Tibial artery (tissue), 4 donors: ENCODE results near the gene FZR1.

Source experiments
- DNase-seq, 2 donors: peaks; one replicate each; pipeline ENCODE4 v3.0.0-alpha.2; 2019
- H3K27ac ChIP-seq, 2 donors: fragments of 200-600 bp; sonication (generic) in 1 of 2; 1 replicate in 1 of 2; 2 replicates in 1 of 2; pipeline ENCODE4 v1.5.1; 2018 to 2019; ENCODE audit warnings: mild to moderate bottlenecking in 1 of 2
- H3K27me3 ChIP-seq, 2 donors: fragments of 200-600 bp; sonication (generic) in 1 of 2; one replicate each; pipeline versions ENCODE4 v1.5.1 to v1.6.0; 2016 to 2019
- H3K36me3 ChIP-seq, 3 donors: fragments of 200-600 bp; sonication (generic) in 2 of 3; one replicate each; pipeline ENCODE4 v1.5.1; 2016 to 2019; ENCODE audit warnings: mild to moderate bottlenecking in 2 of 3
- H3K4me1 ChIP-seq, 4 donors: fragments of 200-600 bp; sonication (generic) in 2 of 4; 1 replicate in 3 of 4; 2 replicates in 1 of 4; pipeline ENCODE4 v1.5.1; 2016 to 2019
- H3K4me3 ChIP-seq, 2 donors: fragments of 200-600 bp; sonication (generic) in 1 of 2; 1 replicate in 1 of 2; 2 replicates in 1 of 2; pipeline ENCODE4 v1.5.1; 2018 to 2019; ENCODE audit warnings: mild to moderate bottlenecking in 2 of 2
- H3K9me3 ChIP-seq, 3 donors: fragments of 200-600 bp; sonication (generic) in 1 of 3; one replicate each; pipeline ENCODE4 v1.5.1; 2016 to 2019
- intact Hi-C: fragments of 100-400 bp; cut with DNase I; formaldehyde crosslinking; loops from one replicate; pipeline ENCODE4 v1.15.0; 2023; ENCODE audit warnings: low total_unique reads
- TF ChIP-seq, protein P1 (sequence below), 2 experiments: fragments of 200-600 bp in 1 of 2; fragments of 450-650 bp in 1 of 2; IDR thresholded peaks; one replicate each; pipeline ENCODE4 v1.5.1; 2017 to 2019; ENCODE audit warnings: antibody characterized with exemption in 2 of 2, mild to moderate bottlenecking in 1 of 2, moderate library complexity in 1 of 2

FZR1 gene

GRCh38 chr19:3475449-3475848 lies 30.7 kb upstream of the FZR1 start:
- Histone ChIP-seq H3K4me1 (peaks cover 5 to 29% (median 18%) of the 10 kb centered on the region in 4 donors), H3K9me3 (no peaks in the 10 kb centered on the region), H3K36me3 (no peaks in the 10 kb centered on the region), H3K27me3 (peaks cover 0 to 20% of the 10 kb centered on the region in 2 donors), H3K4me3 (no peak overlapping the region), H3K27ac (no peak overlapping the region)
- DNase-seq, result no peak
- TF ChIP-seq, protein P1, sequence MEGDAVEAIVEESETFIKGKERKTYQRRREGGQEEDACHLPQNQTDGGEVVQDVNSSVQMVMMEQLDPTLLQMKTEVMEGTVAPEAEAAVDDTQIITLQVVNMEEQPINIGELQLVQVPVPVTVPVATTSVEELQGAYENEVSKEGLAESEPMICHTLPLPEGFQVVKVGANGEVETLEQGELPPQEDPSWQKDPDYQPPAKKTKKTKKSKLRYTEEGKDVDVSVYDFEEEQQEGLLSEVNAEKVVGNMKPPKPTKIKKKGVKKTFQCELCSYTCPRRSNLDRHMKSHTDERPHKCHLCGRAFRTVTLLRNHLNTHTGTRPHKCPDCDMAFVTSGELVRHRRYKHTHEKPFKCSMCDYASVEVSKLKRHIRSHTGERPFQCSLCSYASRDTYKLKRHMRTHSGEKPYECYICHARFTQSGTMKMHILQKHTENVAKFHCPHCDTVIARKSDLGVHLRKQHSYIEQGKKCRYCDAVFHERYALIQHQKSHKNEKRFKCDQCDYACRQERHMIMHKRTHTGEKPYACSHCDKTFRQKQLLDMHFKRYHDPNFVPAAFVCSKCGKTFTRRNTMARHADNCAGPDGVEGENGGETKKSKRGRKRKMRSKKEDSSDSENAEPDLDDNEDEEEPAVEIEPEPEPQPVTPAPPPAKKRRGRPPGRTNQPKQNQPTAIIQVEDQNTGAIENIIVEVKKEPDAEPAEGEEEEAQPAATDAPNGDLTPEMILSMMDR (IDR thresholded peaks at IDR 0.05), result no peak
- intact Hi-C loops, result loop anchor here (5.0 kb wide), 1 partner anchor 248 kb away; no protein-coding TSS in a partner anchor

- Histone ChIP-seq H3K27me3 (peaks cover 3 to 34% of the 10 kb centered on the region in 2 donors), H3K27ac (no peak overlapping the region), H3K9me3 (no peaks in the 10 kb centered on the region), H3K36me3 (no peaks in the 10 kb centered on the region), H3K4me3 (no peak overlapping the region), H3K4me1 (peaks cover 5 to 22% (median 8%) of the 10 kb centered on the region in 4 donors)
- DNase-seq, result peak in 1 of 2 donors; percentile 16
- TF ChIP-seq, protein P1 (IDR thresholded peaks at IDR 0.05), result no peak
- intact Hi-C loops, result loop anchor here (2.0 to 5.0 kb wide), 2 partner anchors 154 to 250 kb away; no protein-coding TSS in a partner anchor
These were observed 29.3 kb upstream of the FZR1 start for GRCh38 chr19:3476830-3477229.

DNA sequence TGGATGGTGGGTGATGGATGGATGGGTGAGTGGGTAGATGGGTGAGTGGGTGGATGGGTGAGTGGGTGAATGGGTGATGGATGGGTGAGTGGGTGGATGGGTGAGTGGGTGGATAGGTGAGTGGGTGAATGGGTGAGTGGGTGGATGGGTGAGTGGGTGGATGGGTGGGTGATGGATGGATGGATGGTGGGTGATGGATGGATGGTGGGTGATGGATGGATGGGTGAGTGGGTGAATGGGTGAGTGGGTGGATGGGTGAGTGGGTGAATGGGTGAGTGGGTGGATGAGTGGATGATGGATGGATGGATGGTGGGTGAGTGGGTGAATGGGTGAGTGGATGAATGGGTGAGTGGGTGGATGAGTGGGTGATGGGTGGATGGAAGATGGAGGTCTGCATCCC lies 28.6 kb upstream of the FZR1 start:
- no peak overlapping the region for H3K27ac ChIP-seq
- no peak for DNase-seq
- H3K4me1 ChIP-seq, result peaks cover 0 to 15% (median 2%) of the 10 kb centered on the region in 4 donors
- TF ChIP-seq, protein P1 (IDR thresholded peaks at IDR 0.05), result no peak
- no peaks in the 10 kb centered on the region for H3K36me3 ChIP-seq
- no peak overlapping the region for H3K4me3 ChIP-seq
- intact Hi-C loops, result loop anchor here (2.0 to 5.0 kb wide), 2 partner anchors 155 to 250 kb away; no protein-coding TSS in a partner anchor
- H3K9me3 ChIP-seq, result no peaks in the 10 kb centered on the region
- H3K27me3 ChIP-seq, result peaks cover 3 to 40% of the 10 kb centered on the region in 2 donors

- intact Hi-C loops, result loop anchor here (2.0 to 5.0 kb wide), 2 partner anchors 155 to 251 kb away; no protein-coding TSS in a partner anchor
- Histone ChIP-seq H3K27me3 (peaks cover 3 to 45% of the 10 kb centered on the region in 2 donors), H3K4me1 (peaks cover 0 to 11% (median 3%) of the 10 kb centered on the region in 4 donors), H3K4me3 (no peak overlapping the region), H3K9me3 (no peaks in the 10 kb centered on the region), H3K36me3 (no peaks in the 10 kb centered on the region), H3K27ac (no peak overlapping the region)
- no peak for DNase-seq
- TF ChIP-seq, protein P1 (IDR thresholded peaks at IDR 0.05), result no peak
These were observed 28.2 kb upstream of the FZR1 start for GRCh38 chr19:3477951-3478350.

- TF ChIP-seq, protein P1 (IDR thresholded peaks at IDR 0.05), result no peak
- Histone ChIP-seq H3K36me3 (no peaks in the 10 kb centered on the region), H3K4me1 (peaks cover 0 to 9% (median 3%) of the 10 kb centered on the region in 4 donors), H3K4me3 (no peak overlapping the region), H3K27me3 (peaks cover 3 to 51% of the 10 kb centered on the region in 2 donors), H3K27ac (no peak overlapping the region), H3K9me3 (no peaks in the 10 kb centered on the region)
- intact Hi-C loops, result loop anchor here (5.0 kb wide), 1 partner anchor 251 kb away; no protein-coding TSS in a partner anchor
- peak in 1 of 2 donors; percentile 15 for DNase-seq
These were observed 27.5 kb upstream of the FZR1 start for GRCh38 chr19:3478409-3479176.
